ENCODE measurements around the gene MPL. TPM values are rescaled to one million over a fixed set of nuclear protein-coding genes. Genes with fewer than 3 reads are reported as not detected.

MPL gene
- total RNA-seq, 6 donors from 2014 or later, result 0.24 to 6.3 (median 0.74) TPM

GRCh38 chr1:43321331-43321891, 16.2 kb upstream of the MPL start:
- ATAC-seq (ENCODE audit: low FRiP score in 2 of 2), result peak in 1 of 2 donors; percentile 42
- WGBS, 2 donors, result 97% methylated on average over 13 to 16 of the region's 16 CpGs
- DNase-seq, result peak in 1 of 2 donors; percentile 54

GRCh38 chr1:43322506-43322905, 15.1 kb upstream of the MPL start:
- WGBS, 2 donors, result 93% methylated on average over 5 of the region's 5 CpGs

More at GRCh38 chr1:43321331-43321891, 16.2 kb upstream of the MPL start:
- H3K4me3 ChIP-seq, result no peak overlapping the region
- no peaks in the 10 kb centered on the region for H3K27me3 ChIP-seq
- H3K36me3 ChIP-seq, result peaks cover 0 to 51% (median 18%) of the 10 kb centered on the region in 4 donors
- TF ChIP-seq EP300 (IDR thresholded peaks at IDR 0.05) (no peak), CTCF (IDR thresholded peaks at IDR 0.05) (no peak), POLR2A (IDR thresholded peaks at IDR 0.05) (no peak), POLR2AphosphoS5 (IDR thresholded peaks at IDR 0.05) (no peak)
- H3K27ac ChIP-seq, result no peak overlapping the region
- peaks cover 0 to 3% (median 0%) of the 10 kb centered on the region in 4 donors for H3K9me3 ChIP-seq
- no peaks in the 10 kb centered on the region for H3K4me1 ChIP-seq

GRCh38 chr1:43324810-43325209, 12.8 kb upstream of the MPL start:
- H3K4me1 ChIP-seq, result peaks cover 1 to 6% (median 3%) of the 10 kb centered on the region in 4 donors
- H3K36me3 ChIP-seq, result peaks cover 0 to 30% (median 8%) of the 10 kb centered on the region in 4 donors
- 85 to 93% methylated on average over 1 of the region's 1 CpG for WGBS, 2 donors
- H3K27me3 ChIP-seq, result no peaks in the 10 kb centered on the region
- H3K27ac ChIP-seq, result no peak overlapping the region
- DNase-seq, result no peak
- H3K4me3 ChIP-seq, result no peak overlapping the region
- no peak for ATAC-seq (ENCODE audit: low FRiP score in 2 of 2)
- H3K9me3 ChIP-seq, result peaks cover 0 to 5% (median 2%) of the 10 kb centered on the region in 4 donors
- no peak for TF ChIP-seq POLR2AphosphoS5 (IDR thresholded peaks at IDR 0.05)
- TF ChIP-seq POLR2A (IDR thresholded peaks at IDR 0.05), result no peak
- no peak for TF ChIP-seq CTCF (IDR thresholded peaks at IDR 0.05)
- TF ChIP-seq EP300 (IDR thresholded peaks at IDR 0.05), result no peak

More at GRCh38 chr1:43322506-43322905, 15.1 kb upstream of the MPL start:
- no peak overlapping the region for H3K4me3 ChIP-seq
- DNase-seq (no peak), ATAC-seq (ENCODE audit: low FRiP score in 2 of 2) (no peak)
- H3K9me3 ChIP-seq, result peaks cover 0 to 3% (median 0%) of the 10 kb centered on the region in 4 donors
- no peak overlapping the region for H3K27ac ChIP-seq
- H3K4me1 ChIP-seq, result no peaks in the 10 kb centered on the region
- H3K27me3 ChIP-seq, result no peaks in the 10 kb centered on the region
- peaks cover 0 to 46% (median 15%) of the 10 kb centered on the region in 4 donors for H3K36me3 ChIP-seq
- TF ChIP-seq POLR2A (IDR thresholded peaks at IDR 0.05) (no peak), CTCF (IDR thresholded peaks at IDR 0.05) (no peak), EP300 (IDR thresholded peaks at IDR 0.05) (no peak), POLR2AphosphoS5 (IDR thresholded peaks at IDR 0.05) (no peak)

- no peak overlapping the region for H3K4me3 ChIP-seq
- peaks cover 0 to 5% (median 2%) of the 10 kb centered on the region in 4 donors for H3K9me3 ChIP-seq
- H3K36me3 ChIP-seq, result peaks cover 0 to 27% (median 7%) of the 10 kb centered on the region in 4 donors
- ATAC-seq (ENCODE audit: low FRiP score in 2 of 2) (no peak), DNase-seq (no peak)
- no peaks in the 10 kb centered on the region for H3K27me3 ChIP-seq
- no peak for TF ChIP-seq CTCF (IDR thresholded peaks at IDR 0.05)
- TF ChIP-seq EP300 (IDR thresholded peaks at IDR 0.05), result no peak
- no peak for TF ChIP-seq POLR2A (IDR thresholded peaks at IDR 0.05)
- TF ChIP-seq POLR2AphosphoS5 (IDR thresholded peaks at IDR 0.05), result no peak
- H3K27ac ChIP-seq, result no peak overlapping the region
- peaks cover 3 to 9% (median 7%) of the 10 kb centered on the region in 4 donors for H3K4me1 ChIP-seq
Observed at GRCh38 chr1:43325381-43325780, 12.2 kb upstream of the MPL start.

All from upper lobe of left lung (tissue), 6 donors.